HepG2 (cell line): ENCODE results near the gene R3HDM1.

Source experiments
- ELK4 ChIP-seq: sonication (generic); formaldehyde crosslinking; IDR thresholded peaks from 2 replicates; pipeline ENCODE4 v1.9.0; 2021; ENCODE audit warnings: missing genetic modification reagents, borderline replicate concordance
- IRF2 ChIP-seq: IDR thresholded peaks from 2 replicates; pipeline ENCODE4 v1.6.1; 2018; ENCODE audit warnings: missing genetic modification reagents, missing compliant biosample characterization
- KAT7 ChIP-seq: IDR thresholded peaks from 2 replicates; pipeline ENCODE4 v1.6.1; 2018; ENCODE audit warnings: borderline replicate concordance, missing compliant biosample characterization
- KDM5A ChIP-seq: fragments of 200-600 bp; sonication (generic); IDR thresholded peaks from 2 replicates; pipeline ENCODE4 v1.7.0; 2018; ENCODE audit warnings: antibody characterized with exemption, mild to moderate bottlenecking, low read length, borderline replicate concordance
- NCOA5 ChIP-seq: sonication (generic); formaldehyde crosslinking; IDR thresholded peaks from 2 replicates; pipeline ENCODE4 v1.4.0; 2020; ENCODE audit warnings: missing genetic modification reagents
- ONECUT2 ChIP-seq: sonication (generic); formaldehyde crosslinking; IDR thresholded peaks from 2 replicates; pipeline ENCODE4 v1.4.0; 2020; ENCODE audit warnings: missing genetic modification reagents
- RNF2 ChIP-seq: fragments of 450-650 bp; conservative IDR thresholded peaks from 2 replicates; pipeline ENCODE4 v1.6.1; 2016; ENCODE audit warnings: low read depth
- SIX4 ChIP-seq: sonication (generic); formaldehyde crosslinking; IDR thresholded peaks from 2 replicates; pipeline ENCODE4 v1.4.0; 2020; ENCODE audit warnings: missing genetic modification reagents
- ZBTB4 ChIP-seq: sonication (generic); formaldehyde crosslinking; IDR thresholded peaks from 2 replicates; pipeline ENCODE4 v1.4.0; 2020; ENCODE audit warnings: missing genetic modification reagents, mild to moderate bottlenecking, borderline replicate concordance
- ZMAT5 ChIP-seq: sonication (generic); formaldehyde crosslinking; IDR thresholded peaks from 2 replicates; pipeline ENCODE4 v1.5.0; 2020; ENCODE audit warnings: mild to moderate bottlenecking, low read depth, missing genetic modification reagents, borderline replicate concordance
- ZSCAN30 ChIP-seq: sonication (generic); formaldehyde crosslinking; IDR thresholded peaks from 2 replicates; pipeline ENCODE4 v1.5.0; 2020; ENCODE audit warnings: mild to moderate bottlenecking, missing genetic modification reagents
- TF ChIP-seq, protein P1 (sequence below): sonication (generic); formaldehyde crosslinking; IDR thresholded peaks from 2 replicates; pipeline ENCODE4 v1.5.0; 2020; ENCODE audit warnings: mild to moderate bottlenecking, missing genetic modification reagents, moderate library complexity

- no peak for TF ChIP-seq ZSCAN30 (CRISPR knock-in tag)
- no peak for TF ChIP-seq NCOA5 (CRISPR knock-in tag)
- TF ChIP-seq KDM5A: no peak
- no peak for TF ChIP-seq RNF2
- TF ChIP-seq ZBTB4 (CRISPR knock-in tag): no peak
- no peak for TF ChIP-seq IRF2
- TF ChIP-seq SIX4 (CRISPR knock-in tag): no peak
- TF ChIP-seq ELK4 (CRISPR knock-in tag): no peak
- TF ChIP-seq ZMAT5 (CRISPR knock-in tag): no peak
- TF ChIP-seq, protein P1, sequence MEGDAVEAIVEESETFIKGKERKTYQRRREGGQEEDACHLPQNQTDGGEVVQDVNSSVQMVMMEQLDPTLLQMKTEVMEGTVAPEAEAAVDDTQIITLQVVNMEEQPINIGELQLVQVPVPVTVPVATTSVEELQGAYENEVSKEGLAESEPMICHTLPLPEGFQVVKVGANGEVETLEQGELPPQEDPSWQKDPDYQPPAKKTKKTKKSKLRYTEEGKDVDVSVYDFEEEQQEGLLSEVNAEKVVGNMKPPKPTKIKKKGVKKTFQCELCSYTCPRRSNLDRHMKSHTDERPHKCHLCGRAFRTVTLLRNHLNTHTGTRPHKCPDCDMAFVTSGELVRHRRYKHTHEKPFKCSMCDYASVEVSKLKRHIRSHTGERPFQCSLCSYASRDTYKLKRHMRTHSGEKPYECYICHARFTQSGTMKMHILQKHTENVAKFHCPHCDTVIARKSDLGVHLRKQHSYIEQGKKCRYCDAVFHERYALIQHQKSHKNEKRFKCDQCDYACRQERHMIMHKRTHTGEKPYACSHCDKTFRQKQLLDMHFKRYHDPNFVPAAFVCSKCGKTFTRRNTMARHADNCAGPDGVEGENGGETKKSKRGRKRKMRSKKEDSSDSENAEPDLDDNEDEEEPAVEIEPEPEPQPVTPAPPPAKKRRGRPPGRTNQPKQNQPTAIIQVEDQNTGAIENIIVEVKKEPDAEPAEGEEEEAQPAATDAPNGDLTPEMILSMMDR (CRISPR knock-in tag): no peak
- no peak for TF ChIP-seq ONECUT2 (CRISPR knock-in tag)
- TF ChIP-seq KAT7 (CRISPR knock-in tag): no peak
Measured at GRCh38 chr2:135664623-135665068, 133.4 kb downstream of the R3HDM1 start.
